IPS-11a (cell line): ENCODE data around the gene ASB8.

Experiments
- H3K4me3 ChIP-seq: one replicate; pipeline ENCODE4 v1.5.1; 2013; ENCODE audit warnings: low read depth, low read length, control low read depth

The ASB8 gene

DNA sequence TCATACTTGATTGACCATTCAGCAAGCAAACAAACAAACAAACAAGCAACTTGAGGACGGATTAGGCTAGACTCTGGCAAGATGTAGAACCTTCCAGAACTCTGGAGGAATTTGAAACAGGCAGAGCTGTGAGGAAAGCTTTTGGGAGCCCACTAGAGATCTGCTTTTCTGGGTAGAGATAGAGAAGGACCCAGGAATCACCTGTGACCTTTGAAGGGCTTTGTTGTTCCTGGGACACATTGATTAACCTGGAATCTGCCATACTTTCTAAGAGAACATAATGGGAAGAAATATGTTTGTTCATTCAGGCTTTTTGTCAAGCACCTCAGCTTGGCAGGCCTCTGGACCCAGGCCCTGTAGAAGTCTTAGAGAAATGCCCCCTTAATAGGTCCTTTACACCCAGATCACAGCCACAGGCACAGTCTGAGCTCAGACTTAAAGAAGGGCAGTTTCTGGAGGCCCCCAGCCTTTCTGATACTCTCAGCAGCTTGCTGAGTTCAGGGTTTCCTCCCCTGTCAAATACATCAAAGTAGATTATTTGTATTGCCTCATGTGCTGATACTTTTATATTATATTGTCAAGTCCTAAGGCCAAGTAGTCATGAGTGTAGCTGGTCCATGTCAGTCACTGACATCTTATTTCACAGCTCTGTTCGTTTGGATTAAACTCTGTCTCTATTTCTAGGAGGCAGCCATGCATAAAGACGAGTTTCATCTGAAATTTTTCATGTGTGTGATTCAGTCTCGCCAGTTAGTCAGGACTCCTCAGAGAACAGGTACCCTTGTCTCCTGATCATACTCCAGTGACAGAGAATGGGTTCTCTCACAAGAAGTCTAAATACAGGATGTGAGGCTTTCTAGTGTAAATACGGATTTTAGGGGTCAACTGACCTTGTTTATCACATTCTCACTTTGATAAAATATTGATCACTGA is 50.4 kb downstream of the ASB8 start:
- H3K4me3 ChIP-seq = peak overlapping the region; percentile 61

DNA sequence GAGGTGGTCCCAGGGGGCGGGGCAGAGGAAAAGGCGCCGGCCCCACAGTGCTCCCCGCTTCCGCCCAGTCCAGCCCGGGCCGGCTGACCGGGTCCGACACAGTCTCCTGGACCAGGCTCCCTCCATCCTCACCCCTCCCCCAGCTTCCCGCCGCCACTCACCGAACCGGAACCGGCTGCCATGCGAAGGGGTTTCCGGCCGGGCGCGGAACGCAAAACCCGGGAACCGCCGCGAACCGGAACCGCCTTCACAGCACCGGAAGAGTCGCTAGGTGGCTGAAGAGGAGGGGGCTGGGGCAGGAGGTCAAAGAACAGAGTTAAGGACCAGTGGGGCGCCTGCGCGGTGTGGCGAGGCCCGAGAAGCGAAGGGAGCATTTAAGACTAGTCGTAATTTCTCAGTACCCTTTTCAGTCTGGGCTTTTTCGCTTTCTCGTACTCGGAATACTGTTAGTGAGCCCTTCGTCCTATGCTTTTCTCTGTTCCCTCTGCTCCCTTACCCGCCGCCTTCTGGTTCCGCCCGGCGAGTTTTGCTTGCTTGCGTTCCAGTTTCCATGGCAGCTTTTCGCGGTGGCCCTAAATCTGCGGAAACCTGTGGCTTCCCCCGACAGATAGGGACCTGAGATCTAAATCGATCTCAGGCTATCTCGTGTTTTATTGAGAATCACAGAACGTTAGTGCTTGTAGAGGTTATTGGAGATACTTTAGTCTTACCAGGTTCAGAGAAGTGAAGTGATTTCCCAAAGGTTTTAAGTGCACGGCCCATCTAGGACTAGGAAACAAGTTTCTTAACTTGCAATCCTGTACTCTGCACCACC is 51.2 kb downstream of the ASB8 start, which contains the start of gene SENP1:
SENP1 (minus strand) TSS at position 213 of the 814 bp plus-strand sequence. CDS start 4,607 bp downstream, outside the sequence.
- H3K4me3 ChIP-seq = peak within 1 kb of the TSS; percentile 61

DNA sequence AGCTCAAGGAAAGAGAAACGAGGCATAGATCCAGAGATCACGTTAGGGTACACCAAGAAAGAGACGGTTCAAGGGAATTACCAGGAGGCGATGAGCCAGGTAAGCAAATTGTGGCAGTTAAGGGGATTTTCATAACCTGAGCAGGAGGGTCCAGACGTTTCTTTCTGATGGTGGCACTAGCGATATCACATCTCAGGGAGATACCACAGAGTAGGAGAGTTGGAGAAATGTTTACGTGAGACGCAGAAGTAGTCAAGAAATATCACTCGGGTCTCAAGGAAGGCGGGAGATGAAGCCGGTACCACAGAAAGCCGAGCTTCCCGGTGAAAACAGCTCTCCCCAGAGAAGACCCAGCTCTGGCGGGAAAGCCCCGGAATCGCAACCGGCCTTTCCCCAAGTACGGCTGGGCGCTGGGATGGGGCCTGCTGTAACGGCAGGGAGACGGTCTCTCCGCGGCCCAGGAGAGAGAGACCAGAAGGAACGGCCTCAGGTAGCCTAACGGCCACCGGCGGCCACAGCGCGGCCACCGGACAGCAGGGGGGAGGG is 51.9 kb downstream of the ASB8 start:
- peak overlapping the region; percentile 61 for H3K4me3 ChIP-seq

DNA sequence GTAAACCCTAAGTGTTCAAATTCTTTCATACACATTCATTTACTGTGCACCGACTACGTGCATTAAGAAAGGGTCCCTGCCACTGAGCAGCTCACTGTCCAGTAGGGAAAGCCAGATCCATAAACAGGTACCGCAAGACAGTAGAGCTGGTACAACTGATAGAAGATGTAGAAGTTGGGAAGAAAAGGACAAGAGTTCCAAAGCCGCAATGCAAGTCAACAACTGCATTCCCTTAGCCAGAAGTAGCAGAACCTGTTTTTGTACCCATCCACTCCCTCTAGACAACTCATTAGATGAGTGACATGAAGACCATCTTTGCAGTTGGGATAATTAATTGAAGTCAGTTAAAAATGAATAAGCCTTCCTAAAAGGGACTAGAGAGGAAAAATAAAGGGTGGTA is 52.8 kb downstream of the ASB8 start:
- peak overlapping the region; percentile 61 for H3K4me3 ChIP-seq
